ENCODE data around the gene DTL. TPM values are rescaled to one million over a fixed set of nuclear protein-coding genes. Genes with fewer than 3 reads are reported as not detected.

DTL gene
- total RNA-seq, 1 experiment from 2014 or later = 41.0 TPM

GRCh38 chr1:212060632-212061472 lies 25.3 kb downstream of the DTL start:
- ATAC-seq (no peak), DNase-seq (ENCODE audit: low read depth, low spot score) (no peak)
- no peaks in the 10 kb centered on the region for H3K9me2 ChIP-seq (ENCODE audit: insufficient read depth)
- H3K36me3 ChIP-seq (ENCODE audit: control insufficient read depth in 1 of 2, insufficient read depth in 2 of 2, low read length in 2 of 2) = peaks cover 2 to 17% of the 10 kb centered on the region in 2 experiments; a peak in 3 of 4 replicates
- H3K4me1 ChIP-seq (ENCODE audit: control insufficient read depth in 1 of 2, insufficient read depth in 2 of 2, low read length in 2 of 2) = no peaks in the 10 kb centered on the region
- no peak overlapping the region for H2AFZ ChIP-seq (ENCODE audit: low read depth, low read length, poor library complexity, severe bottlenecking)
- CTCF ChIA-PET = interaction anchor here (1.0 to 1.8 kb wide), 3 partner anchors 9 to 380 kb away, joined by 6 to 8 read pairs (median 6); partner anchors contain the start of genes DTL and INTS7
- TF ChIP-seq SIN3A (IDR thresholded peaks at IDR 0.05; ENCODE audit: low read depth) (no peak), ZNF274 (IDR thresholded peaks at IDR 0.05; ENCODE audit: low read depth, low read length) (no peak), MAX (IDR thresholded peaks at IDR 0.05) (no peak), POLR2A (IDR thresholded peaks at IDR 0.05; ENCODE audit: borderline replicate concordance, extremely low read depth, insufficient read depth, insufficient read length) (no peak), EGR1 (IDR thresholded peaks at IDR 0.05; ENCODE audit: low read depth) (no peak), POLR2AphosphoS5 (IDR thresholded peaks at IDR 0.05; ENCODE audit: low read depth, low read length) (no peak), YY1 (IDR thresholded peaks at IDR 0.05; ENCODE audit: extremely low read depth, insufficient replicate concordance, low read depth, low read length) (no peak), EZH2phosphoT487 (IDR thresholded peaks at IDR 0.05; ENCODE audit: borderline replicate concordance) (no peak), SP1 (IDR thresholded peaks at IDR 0.05; ENCODE audit: low read depth) (no peak), ZBTB33 (IDR thresholded peaks at IDR 0.05; ENCODE audit: extremely low read depth, insufficient replicate concordance, low read length) (no peak), JUND (IDR thresholded peaks at IDR 0.05) (no peak), RAD21 (IDR thresholded peaks at IDR 0.05; ENCODE audit: low read depth) (no peak), TCF7L2 (IDR thresholded peaks at IDR 0.05; ENCODE audit: borderline replicate concordance, extremely low read depth, insufficient read depth, insufficient read length) (no peak), CBX3 (IDR thresholded peaks at IDR 0.05; ENCODE audit: low read depth) (no peak), SRF (IDR thresholded peaks at IDR 0.05; ENCODE audit: low read depth) (no peak), REST (IDR thresholded peaks at IDR 0.05; ENCODE audit: low read depth) (no peak), ZFX (IDR thresholded peaks at IDR 0.05) (no peak)
- H3K9ac ChIP-seq (ENCODE audit: low read length) = no peak overlapping the region
- BruUV-seq (replicated peaks) = no TSS peak
- H3K27me3 ChIP-seq (ENCODE audit: insufficient read depth, low read length) = no peaks in the 10 kb centered on the region
- H4K20me1 ChIP-seq (ENCODE audit: insufficient read depth) = peaks cover 11% of the 10 kb centered on the region; the same call in 1 of the 2 replicates
- H3K27ac ChIP-seq (ENCODE audit: low read depth, low read length) = no peak overlapping the region
- POLR2A ChIA-PET = no interaction called here
- no peaks in the 10 kb centered on the region for H3K79me2 ChIP-seq (ENCODE audit: insufficient read depth, low read length)
- intact Hi-C loops (cut with micrococcal nuclease) = loop anchor here (10.0 kb wide), 1 partner anchor 724 kb away; no protein-coding TSS in a partner anchor
- no peak overlapping the region for H3K4me2 ChIP-seq (ENCODE audit: low read length)
- RAD21 ChIA-PET (ENCODE audit: low non-redundant PET in 1 of 2, low total read pairs in 2 of 2, uncharacterized antibody in 2 of 2, unreplicated experiment in 2 of 2) = no interaction called here
- no peak overlapping the region for H3K4me3 ChIP-seq (replicated peaks in 1 of 2; ENCODE audit: low read depth in 1 of 2, low read length in 2 of 2)
- H3K9me3 ChIP-seq (ENCODE audit: control insufficient read depth in 1 of 2, insufficient read depth in 1 of 2, low read depth in 1 of 2, low read length in 2 of 2) = no peaks in the 10 kb centered on the region

Data from HCT116 (cell line).